GM18870 (cell line): ENCODE data around the gene NDC80.
"Not testable (repeated sequence)": the region's sequence is repeated elsewhere in the genome, so short reads cannot be mapped to it uniquely, and the experiment has no call there.

Experiments used
- ATAC-seq: cut with Tn5 transposase; IDR thresholded peaks from one replicate; pipeline ENCODE4 v1.9.1; 2021; ENCODE audit warnings: moderate library complexity; ENCODE audit not compliant: unreplicated experiment

Gene NDC80

DNA sequence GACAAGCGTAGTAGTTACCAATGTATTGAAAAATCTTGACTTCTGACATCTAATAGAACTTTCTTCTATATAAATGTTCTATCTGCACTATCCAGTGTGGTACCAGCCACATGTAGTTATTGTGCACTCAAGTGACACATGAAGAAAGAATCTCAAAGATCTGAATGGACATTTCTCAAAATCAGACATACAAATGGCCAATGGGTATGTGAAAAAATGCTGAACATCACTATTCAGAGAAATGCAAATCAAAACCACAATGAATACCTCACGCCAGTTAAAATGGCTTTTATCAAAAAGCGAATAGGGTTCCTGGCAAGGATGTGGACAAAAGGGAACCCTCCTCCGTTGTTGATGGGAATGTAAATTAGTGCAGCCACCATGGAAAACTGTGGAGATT is 46.7 kb downstream of the NDC80 start:
- ATAC-seq: no peak

DNA sequence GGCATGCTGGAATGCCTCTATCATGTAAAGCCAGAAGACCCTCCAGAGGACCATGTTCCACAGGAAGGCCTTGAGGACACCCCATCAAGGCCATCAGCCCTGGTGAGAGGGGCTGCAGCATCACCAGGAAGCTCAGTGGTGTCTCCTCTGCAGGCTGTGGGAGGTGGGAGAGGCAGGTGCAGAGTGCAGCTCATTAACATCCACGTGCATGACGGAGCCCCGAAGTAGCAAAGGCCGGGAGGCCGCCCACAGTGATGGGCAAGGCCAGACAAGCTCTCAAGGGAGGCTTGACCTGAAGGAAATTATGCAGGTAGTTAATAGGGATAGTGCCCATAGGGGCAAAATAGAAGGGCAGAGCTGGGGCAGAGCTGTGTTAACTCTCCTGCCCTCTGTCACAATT is 53.9 kb downstream of the NDC80 start:
- ATAC-seq: no peak

DNA sequence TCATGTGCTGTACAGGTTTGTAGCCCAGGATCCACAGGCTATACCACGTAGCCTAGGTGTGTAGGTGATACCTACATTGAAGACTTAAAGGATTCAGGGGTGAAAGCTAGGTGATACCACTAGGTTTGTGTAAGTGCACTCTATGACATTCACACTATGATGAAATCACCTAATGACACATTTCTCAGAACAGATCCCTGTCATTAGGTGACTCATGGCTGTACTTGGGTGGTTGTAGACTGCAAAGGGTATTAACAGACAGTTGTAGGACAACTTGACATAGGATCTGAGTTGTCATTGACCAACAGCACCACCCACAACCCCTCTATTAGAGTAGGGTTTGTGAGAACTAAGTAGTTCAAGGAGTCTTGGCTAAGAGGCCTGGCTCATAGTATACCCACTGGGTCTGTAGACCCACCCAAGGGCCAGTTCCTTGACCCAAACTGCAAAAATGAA is 56.5 kb downstream of the NDC80 start:
- no peak for ATAC-seq

DNA sequence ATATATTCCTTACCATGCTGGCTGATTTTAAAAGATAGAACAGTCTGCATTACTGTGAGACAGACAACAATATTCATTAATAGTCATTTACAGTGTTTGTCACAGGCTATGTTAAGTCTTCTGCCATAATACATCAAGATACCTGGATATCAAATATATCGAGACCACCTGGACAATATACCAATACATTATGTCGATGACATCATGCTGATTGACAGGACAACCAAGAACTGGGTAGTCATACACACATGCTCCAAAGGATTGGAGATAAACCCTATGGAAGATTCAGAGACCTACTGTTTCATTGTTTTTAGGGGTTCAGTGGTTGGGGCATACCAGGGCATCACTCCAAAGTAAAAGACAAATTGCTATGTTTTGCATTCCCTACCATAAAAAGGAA is 57.6 kb downstream of the NDC80 start:
- no peak for ATAC-seq

DNA sequence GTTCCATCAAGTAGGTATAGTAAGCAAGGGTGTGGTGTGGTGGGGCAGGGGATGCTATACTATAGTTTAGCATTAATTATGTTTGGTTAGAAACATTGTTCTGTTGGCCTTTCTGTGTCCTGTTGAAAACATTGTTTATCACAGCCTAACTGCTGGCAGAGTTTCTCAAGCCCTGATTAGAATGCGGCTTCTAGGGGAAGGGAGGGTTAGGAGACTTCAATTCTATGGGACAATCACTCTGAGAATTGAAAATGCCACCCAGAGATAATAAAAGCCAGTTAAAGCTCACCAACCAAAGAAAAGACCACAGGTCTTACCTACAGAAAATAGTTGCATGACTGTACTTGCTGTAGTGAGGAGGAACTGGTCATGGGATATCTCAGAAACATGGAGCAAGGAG is 64.2 kb downstream of the NDC80 start:
- no peak for ATAC-seq

DNA sequence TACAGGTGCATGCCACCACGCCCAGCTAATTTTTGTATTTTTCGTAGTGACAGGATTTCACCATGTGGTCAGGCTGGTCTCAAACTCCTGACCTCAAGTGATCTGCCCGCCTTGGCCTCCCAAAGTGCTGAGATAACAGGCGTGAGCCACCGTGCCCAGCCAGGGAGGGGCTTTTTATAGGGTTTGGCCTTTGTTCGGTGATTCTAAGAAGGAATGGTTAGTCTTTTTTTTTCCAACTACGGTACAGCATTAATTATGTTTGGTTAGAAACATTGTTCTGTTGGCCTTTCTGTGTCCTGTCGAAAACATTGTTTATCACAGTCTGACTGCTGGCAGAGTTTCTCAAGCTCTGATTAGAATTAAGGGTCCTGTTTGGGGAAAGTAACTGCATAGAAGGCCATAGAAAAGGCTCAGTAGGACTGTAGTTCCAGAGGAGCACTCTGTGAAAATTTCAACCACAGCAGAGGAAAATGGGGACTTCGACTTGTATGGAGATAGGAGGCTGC is 64.8 kb downstream of the NDC80 start:
- ATAC-seq: peak; percentile 13

DNA sequence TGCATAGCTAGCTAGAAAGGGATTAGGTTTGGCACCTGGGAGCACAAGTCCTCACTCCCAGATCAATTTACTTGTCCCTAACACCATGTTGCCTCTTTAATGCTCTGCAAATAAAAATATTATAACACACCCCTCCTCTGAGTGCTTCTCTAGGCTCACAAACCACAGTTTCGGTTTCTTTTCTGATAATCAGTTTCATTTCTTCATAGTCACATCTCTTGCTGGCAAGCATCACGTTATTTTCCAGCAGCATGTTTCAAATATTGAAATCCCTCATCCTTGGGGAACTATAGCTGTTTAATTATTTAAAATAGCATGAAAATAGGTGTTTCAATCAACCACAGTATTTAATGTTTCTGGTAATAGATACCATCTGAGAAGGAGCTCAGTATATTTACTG is 70.3 kb downstream of the NDC80 start:
- ATAC-seq: peak; percentile 76

DNA sequence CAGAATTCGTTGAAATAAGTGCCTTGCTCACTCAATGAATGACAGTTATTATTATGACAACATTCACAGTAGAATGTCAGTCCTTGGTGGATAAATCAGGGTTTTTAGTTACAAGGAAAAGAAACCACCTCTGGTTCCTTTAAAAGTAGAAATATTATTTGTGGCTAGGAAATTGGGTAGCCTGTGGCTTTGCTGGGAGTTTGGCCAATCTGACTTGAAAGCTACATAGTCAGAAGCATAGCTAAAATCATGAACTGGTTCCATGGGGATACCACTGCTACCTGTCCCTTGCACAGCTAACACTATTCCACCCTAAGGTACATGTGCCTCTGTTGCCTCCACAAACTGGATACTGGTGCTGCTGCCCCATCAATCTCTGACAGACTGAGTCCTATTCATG is 71.4 kb downstream of the NDC80 start:
- no peak for ATAC-seq

DNA sequence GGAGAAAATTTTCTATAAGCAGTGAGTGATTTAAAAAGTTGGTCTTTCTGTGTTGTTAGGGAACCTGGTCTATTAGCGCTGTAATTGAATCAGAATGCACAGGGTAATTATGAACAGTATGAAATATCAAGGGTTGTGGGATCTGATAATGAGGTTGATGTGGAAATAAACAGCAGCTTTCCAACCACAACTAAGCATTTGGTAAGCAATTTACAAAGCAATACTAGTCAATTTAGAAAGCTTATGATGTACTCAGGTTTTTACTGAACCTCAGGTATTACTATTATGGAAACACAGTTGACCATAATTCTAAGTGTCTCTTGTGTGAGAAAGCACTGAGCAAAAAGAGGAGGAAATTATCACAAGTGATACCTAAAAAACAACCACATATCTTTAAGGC is 73.2 kb downstream of the NDC80 start:
- ATAC-seq: no peak

DNA sequence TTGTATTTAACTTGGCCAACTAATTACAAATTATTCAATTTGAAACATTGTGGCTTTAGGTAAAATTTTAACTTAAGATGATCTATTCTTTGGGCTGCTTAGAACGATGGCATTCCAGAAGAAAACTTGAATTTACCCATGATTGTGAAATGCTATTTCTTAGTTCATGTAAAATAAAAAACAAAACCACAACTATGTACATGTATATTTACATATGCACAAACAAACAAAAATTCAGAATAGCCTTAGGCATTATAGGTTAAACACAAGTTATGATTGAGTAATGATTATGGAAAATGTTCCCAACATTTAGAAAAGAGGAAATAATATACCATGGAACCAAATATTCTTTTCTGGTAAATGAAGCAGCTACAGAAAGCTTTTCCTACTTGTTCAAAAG is 80.6 kb downstream of the NDC80 start:
- no peak for ATAC-seq

DNA sequence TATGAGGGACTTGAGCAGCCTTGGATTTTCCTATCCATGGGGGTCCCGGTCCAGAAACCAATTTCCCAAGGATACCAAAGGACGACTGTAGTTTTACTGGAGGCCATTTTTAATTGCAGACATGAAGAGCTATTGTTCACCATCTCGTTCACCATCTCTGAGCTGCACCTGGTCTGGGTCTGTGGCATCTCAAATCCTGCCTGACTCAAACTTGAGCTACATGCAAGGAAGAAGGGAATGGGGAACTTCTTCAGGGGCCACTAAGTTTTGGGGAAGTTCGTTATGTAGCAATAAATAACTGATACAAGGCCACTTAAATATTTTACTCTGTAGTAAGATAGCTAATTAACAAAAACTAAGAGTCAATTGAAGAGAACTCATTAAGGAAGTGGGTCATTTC is 82.1 kb downstream of the NDC80 start:
- ATAC-seq: no peak

DNA sequence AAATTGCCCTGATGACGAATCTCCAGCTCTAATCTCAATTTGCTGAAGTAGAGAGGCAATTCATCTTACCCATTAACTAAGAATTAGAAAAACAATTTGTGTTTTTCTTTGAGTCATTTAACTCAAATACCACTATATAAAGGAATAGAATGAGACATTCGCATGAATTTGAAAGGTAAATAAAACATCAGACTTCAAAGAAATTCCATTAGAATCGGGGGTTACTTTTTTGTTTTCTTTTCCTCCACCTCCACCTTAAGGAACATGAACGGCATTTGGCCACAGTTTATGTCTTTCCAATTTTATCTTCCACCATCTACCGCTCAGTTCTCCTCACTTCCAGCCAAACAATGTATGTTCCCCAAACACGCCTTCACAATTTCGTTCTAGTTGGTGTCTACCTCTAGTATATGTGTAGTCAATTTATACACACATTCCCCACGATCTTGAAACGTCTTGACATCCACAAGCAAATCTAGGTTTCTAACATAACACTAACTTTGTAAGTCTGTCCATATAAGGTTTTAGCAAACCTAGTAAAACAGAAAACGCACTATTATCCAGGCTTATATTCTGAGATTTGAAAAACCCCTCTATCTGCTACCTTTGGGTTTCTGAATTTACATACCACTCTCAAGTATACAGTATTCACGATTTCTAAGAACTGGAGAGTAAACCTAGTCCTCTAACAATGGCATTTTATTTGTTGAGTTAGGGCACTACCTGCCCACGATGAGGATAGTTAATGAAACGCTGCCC is 83.0 kb downstream of the NDC80 start:
- ATAC-seq: no peak

DNA sequence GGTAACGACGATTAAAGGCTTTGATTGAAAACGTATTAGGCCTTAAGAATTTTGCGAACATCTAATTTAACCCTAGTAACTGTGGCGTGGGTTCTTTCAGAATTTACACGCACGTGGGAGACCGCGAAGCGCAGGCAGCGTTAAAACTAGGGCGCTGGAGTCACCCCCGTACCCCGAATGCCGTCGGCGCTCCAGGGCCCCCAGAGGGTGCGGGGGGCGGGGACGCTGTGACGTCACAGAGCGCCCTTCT is 83.5 kb downstream of the NDC80 start:
- ATAC-seq: no peak

DNA sequence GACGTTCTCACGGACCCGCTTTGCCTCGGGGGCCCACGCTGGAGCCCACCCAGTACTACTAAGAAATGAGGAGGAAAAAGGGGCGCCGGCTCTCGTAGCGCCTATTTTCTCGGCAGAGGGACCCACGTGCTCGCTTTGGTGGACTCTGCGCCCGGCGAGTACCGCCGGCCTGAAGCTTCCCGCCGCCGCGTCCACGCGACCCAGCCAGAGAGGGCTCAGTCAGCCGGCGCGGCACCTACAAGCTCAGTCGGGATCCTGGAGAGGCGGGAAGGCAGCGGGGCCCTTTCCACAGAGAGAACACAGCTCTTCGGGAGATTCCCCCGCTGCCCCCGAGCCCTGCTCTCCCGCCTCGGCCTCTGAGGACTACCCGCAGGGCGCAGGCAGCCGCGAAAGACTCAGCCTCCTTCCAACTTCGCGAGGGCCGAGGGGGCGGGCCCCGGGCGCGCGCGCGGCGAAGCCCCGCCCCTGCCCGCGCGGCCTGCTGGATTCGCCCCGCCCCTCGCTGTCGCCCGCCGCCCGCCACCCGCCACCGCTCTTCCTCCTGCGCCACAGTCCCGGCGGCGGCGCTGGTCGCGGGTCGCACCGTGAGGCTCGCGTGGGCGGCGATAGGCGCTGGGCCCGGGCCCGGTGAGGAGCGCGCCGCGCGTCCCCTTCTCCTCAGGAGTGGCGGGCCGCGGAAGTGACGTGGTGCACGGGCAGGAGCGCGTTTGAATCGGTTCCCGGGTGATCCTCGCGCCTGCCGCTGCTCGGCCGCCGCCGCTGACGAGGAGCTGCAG is 84.0 kb downstream of the NDC80 start, which contains the start of gene SMCHD1:
SMCHD1 (plus strand) TSS at position 549 of the 776 bp plus-strand sequence. CDS start 350 bp downstream, outside the sequence.
- ATAC-seq: peak; percentile 46

DNA sequence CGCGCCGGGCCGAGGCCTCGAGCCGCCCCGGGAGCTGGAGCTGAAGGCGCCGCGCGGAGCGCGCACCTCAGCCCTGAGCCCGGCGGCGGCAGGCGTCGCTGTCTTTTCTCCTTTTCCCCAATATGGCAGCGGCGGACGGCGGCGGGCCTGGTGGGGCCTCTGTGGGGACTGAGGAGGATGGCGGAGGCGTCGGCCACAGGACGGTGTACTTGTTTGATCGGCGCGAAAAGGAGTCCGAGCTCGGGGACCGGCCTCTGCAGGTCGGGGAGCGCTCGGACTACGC is 84.5 kb downstream of the NDC80 start:
- ATAC-seq: peak; percentile 18

DNA sequence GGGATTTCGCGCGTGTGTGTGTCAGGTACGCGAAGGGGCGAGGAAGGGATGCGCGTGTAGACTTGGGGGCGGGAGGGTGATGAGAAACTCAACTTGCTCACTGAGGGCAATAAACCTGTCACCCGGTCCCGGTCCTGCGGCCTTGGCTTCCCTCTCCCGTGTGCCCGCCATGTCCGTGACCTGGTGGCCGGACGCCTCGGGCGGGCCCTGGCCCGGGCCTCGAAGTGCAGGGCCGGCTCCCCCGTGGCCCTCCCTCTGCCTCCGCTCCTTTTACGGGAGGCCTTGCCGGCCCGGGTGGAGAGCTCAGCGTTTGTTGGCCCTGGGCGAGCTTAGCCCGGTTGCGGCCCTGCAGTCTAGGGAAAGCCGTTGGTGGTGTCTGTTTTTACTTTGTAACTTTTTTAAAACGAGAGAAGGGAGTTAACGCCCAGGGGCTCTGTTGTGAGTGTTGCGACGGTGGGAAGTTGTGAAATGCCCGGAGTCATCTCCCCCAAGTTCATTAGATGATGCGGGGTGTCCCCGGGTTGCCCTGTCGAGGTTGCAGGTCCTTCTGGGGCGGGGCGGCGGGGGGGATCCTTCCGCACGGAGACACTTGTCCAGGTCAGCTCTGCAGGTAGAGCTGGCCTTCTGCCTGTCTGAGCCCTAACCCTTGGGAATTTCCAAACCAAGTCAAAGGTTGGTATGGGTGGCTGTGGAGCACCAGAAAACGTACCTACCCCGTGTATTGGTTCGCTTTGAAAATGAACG is 85.1 kb downstream of the NDC80 start:
- no peak for ATAC-seq

DNA sequence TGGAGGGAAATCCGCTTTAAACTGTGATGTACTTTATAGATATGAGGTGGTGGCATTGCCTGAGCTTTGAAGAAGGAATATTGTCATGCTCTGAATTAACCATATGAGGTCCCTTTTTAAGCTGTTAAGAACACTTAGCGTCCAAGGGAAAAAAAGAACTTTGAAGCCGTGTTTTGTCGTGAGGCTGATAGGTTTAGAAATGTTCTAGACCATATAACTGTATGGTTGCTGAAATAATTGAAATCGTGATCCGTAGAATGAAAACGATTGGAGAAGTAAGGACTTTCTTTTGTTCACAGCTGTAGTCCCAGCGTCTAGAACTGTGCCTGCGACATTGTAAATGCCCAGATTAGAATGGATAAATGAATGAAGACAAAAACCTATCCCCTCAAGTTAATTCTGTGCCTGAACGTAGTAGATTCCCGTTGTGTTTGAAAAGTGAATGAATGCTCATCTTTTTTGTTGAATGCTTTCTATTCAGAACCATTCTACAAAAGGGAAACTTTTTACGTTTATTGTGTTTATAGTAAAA is 85.7 kb downstream of the NDC80 start:
- no peak for ATAC-seq

DNA sequence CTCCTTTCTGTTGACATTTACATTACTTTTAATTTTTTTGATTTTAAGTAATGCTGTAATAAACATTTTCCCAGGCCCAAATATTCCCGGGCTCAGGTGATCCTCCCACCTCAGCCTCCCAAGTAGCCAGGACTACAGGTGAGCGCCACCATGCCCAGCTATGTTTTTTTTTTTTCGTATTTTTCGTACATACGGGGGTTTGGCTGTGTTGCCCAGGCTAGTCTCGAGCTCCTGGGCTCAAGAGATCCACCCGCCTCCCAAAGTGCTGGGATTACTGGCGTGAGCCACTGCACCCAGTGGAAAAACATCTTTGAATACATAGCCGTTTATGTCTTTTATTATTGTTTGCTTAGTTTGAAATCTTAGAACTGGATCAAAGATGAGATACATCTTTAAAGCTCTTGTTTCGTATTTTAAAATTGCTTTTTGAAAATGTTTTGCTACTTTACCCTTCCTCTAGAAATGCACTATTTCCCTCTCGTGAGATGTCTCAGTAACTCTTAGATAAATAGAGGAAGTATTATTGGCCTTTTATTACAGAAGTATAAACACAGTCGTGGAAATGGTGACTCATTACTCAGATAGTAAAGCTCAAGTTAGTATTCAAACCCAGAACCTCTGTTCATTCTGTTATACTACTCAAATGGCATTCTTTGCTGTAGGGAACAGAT is 86.6 kb downstream of the NDC80 start:
- ATAC-seq: no peak

DNA sequence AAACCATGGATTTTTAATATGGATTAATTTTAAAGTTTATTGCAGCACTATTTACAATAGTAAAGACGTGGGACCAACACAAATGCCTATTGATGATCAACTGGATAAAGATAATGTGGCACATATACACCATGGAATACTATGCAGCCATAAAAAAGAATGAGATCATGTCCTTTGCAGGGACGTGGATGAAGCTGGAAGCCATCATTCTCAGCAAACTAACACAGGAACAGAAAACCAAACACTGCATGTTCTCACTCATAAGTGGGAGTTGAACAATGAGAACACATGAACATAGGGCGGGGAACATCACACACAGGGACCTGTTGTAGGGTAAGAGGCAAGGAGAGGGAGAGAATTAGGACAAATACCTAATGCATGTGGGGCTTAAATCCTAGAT is 89.5 kb downstream of the NDC80 start:
- not testable (repeated sequence) for ATAC-seq

DNA sequence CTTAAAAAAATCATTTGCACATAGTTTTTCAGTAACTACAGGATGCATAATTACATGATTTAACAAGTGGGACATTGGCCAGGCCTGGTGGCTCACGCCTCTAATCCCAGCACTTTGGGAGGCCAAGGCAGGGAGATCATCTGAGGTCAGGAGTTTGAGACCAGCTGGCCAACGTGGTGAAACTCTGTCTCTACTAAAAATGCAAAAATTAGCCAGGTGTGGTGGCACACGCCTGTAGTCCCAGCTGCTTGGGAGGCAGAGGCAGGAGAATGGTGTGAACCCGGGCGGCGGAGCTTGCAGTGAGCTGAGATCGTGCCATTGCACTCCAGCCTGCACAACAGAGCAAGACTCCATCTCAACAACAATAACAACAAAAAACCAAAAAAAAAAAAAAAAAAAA is 90.9 kb downstream of the NDC80 start:
- ATAC-seq: not testable (repeated sequence)

DNA sequence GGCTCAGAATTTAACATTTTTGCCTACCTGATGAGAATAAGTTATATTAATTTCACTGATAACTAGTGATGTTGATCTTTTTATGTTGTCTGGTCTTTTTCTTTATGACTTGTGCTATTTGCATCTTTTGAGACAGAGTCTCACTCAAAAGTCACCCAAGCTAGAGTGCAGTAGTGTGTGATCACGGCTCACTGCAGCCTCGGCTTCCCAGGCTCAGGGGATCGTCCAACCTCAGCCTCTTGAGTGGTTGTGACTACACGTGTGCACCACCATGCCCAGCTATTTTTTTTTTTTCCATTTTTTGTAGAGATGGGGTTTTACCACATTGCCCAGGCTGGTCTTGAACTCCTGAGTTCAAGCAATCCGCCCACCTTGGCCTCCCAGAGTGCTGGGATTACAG is 91.6 kb downstream of the NDC80 start:
- no peak for ATAC-seq
